Measurements from ENCODE around the gene CYFIP2.

The CYFIP2 gene

GRCh38 chr5:157265714-157266285 lies at the start of gene CYFIP2:
Gene CYFIP2 (plus strand): TSS chr5:157266123. CDS start chr5:157285362, 19,239 bp downstream.
- peak within 1 kb of the TSS; percentile 66 for H3K27ac ChIP-seq
- DNase-seq: peak; percentile 63

GRCh38 chr5:157216391-157217142 lies 49.4 kb upstream of the CYFIP2 start:
- Histone ChIP-seq H3K9me3 (ENCODE audit: severe bottlenecking) (no peaks in the 10 kb centered on the region), H3K27me3 (ENCODE audit: insufficient read depth, low read depth, severe bottlenecking) (no peaks in the 10 kb centered on the region), H3K4me3 (ENCODE audit: low read depth, low read length) (no peak overlapping the region), H3K27ac (no peak overlapping the region), H3K36me3 (no peaks in the 10 kb centered on the region)
- TF ChIP-seq CTCF (IDR thresholded peaks at IDR 0.05; ENCODE audit: low read depth, low read length): no peak
- no peak for DNase-seq

More at GRCh38 chr5:157265714-157266285, at the start of gene CYFIP2:
- no peaks in the 10 kb centered on the region for H3K9me3 ChIP-seq (ENCODE audit: severe bottlenecking)
- TF ChIP-seq CTCF (IDR thresholded peaks at IDR 0.05; ENCODE audit: low read depth, low read length): no peak
- H3K4me3 ChIP-seq (ENCODE audit: low read depth, low read length): peak within 1 kb of the TSS; percentile 71
- H3K36me3 ChIP-seq: peaks cover 1% of the 10 kb centered on the region; the same call in 1 of the 2 replicates
- H3K27me3 ChIP-seq (ENCODE audit: insufficient read depth, low read depth, severe bottlenecking): no peaks in the 10 kb centered on the region

- no peaks in the 10 kb centered on the region for H3K27me3 ChIP-seq (ENCODE audit: insufficient read depth, low read depth, severe bottlenecking)
- no peak overlapping the region for H3K27ac ChIP-seq
- H3K36me3 ChIP-seq: no peaks in the 10 kb centered on the region
- no peaks in the 10 kb centered on the region for H3K9me3 ChIP-seq (ENCODE audit: severe bottlenecking)
- TF ChIP-seq CTCF (IDR thresholded peaks at IDR 0.05; ENCODE audit: low read depth, low read length): no peak
- no peak overlapping the region for H3K4me3 ChIP-seq (ENCODE audit: low read depth, low read length)
- DNase-seq: no peak
Observed at GRCh38 chr5:157217289-157218024, 48.5 kb upstream of the CYFIP2 start.

GRCh38 chr5:157219491-157220271 lies 46.2 kb upstream of the CYFIP2 start:
- Histone ChIP-seq H3K27ac (no peak overlapping the region), H3K36me3 (no peaks in the 10 kb centered on the region), H3K27me3 (ENCODE audit: insufficient read depth, low read depth, severe bottlenecking) (no peaks in the 10 kb centered on the region), H3K4me3 (ENCODE audit: low read depth, low read length) (no peak overlapping the region), H3K9me3 (ENCODE audit: severe bottlenecking) (no peaks in the 10 kb centered on the region)
- no peak for TF ChIP-seq CTCF (IDR thresholded peaks at IDR 0.05; ENCODE audit: low read depth, low read length)
- no peak for DNase-seq

- TF ChIP-seq CTCF (IDR thresholded peaks at IDR 0.05; ENCODE audit: low read depth, low read length): no peak
- no peak for DNase-seq
- no peaks in the 10 kb centered on the region for H3K36me3 ChIP-seq
- no peak overlapping the region for H3K4me3 ChIP-seq (ENCODE audit: low read depth, low read length)
- H3K27ac ChIP-seq: no peak overlapping the region
- H3K27me3 ChIP-seq (ENCODE audit: insufficient read depth, low read depth, severe bottlenecking): no peaks in the 10 kb centered on the region
- no peaks in the 10 kb centered on the region for H3K9me3 ChIP-seq (ENCODE audit: severe bottlenecking)
Observed at GRCh38 chr5:157221959-157222358, 44.0 kb upstream of the CYFIP2 start.
